NCI-H2107 treated with DMSO at 0.1 percent for 48 hours (cell line): Measurements from ENCODE around the gene GSK3A.

Experiments used
- DNase-seq: peaks from one replicate; lab custom pipeline; 2025; ENCODE audit not compliant: unreplicated experiment; lab: John Stamatoyannopoulos, UW

Gene GSK3A

DNA sequence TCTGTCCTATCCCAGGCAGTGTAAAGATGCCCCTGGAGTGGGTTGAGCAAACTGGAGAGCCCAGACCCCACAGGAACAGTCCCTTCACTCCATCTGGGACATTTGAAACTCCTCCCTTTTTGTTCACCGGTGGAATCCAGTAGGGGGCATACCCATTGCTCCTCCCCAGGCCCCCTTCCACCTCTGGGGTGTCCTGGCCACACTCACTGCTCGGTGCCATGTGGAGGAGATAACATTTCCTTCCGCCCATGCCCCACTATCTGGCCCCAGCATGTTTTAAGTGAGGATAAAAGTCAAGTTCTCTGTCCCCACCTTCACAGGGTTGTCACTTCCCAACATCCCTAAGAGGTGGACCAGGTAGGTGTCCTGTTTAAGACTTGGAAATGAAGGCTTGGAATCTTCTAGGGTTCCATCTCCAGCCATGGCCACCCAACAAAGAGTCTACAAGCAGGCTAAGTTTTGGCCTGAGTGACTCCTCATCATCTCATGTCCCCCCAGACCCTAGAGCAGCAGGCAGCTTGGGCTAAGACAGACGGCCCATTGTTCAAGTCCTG is 13.0 kb downstream of the GSK3A start:
- no peak for DNase-seq

DNA sequence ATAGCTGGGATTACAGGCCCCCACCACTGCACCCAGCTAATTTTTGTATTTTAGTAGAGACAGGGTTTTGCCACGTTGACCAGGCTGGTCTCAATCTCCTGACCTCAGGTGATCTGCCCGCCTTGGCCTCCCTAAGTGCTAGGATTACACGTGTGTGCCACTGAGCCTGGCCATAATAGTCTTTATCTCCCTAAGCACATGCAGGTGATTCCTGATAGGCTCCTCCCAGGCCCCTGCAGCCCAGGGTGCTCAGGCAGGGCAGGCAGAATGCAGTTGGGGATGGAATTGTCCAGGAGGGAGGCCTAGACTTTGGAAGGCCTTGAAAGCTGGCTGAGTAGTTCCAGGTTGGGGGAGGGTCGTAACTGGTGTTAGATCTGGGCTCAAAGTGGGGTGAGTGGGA is 13.8 kb downstream of the GSK3A start:
- no peak for DNase-seq

DNA sequence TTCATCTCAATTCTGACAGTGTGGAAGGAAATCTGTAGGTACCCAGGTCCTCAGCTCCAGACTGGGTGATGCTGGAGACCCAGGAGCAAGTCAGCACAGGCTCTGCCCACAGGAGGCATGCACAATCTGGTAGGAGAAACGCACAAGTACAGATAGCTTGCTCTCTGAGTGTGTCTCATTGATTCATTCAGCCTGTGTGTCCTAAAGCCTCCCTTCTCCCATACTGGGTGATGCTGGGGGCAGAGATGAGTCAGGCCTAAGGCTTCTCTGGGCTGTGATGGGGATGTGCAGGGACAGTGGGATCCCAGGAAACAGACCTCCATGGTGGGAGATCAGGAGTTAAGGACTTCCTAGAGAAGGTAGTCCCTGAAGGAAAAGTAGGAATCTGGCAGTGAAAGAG is 15.5 kb downstream of the GSK3A start:
- DNase-seq, result no peak

DNA sequence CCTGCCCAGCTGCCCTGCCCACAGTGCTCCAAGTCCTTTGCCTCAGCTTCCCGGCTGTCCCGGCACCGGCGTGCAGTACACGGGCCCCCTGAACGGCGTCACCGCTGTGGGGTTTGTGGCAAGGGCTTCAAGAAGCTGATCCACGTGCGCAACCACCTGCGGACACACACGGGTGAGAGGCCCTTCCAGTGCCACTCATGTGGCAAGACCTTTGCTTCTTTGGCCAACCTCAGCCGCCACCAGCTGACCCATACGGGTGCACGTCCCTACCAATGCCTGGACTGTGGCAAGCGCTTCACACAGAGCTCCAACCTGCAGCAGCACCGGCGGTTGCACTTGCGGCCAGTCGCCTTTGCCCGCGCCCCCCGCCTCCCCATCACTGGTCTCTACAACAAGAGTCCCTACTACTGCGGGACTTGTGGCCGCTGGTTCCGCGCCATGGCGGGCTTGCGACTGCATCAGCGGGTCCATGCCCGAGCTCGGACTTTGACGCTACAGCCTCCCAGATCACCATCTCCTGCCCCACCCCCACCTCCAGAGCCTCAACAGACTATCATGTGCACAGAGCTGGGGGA is 16.6 kb downstream of the GSK3A start:
- DNase-seq, result no peak

DNA sequence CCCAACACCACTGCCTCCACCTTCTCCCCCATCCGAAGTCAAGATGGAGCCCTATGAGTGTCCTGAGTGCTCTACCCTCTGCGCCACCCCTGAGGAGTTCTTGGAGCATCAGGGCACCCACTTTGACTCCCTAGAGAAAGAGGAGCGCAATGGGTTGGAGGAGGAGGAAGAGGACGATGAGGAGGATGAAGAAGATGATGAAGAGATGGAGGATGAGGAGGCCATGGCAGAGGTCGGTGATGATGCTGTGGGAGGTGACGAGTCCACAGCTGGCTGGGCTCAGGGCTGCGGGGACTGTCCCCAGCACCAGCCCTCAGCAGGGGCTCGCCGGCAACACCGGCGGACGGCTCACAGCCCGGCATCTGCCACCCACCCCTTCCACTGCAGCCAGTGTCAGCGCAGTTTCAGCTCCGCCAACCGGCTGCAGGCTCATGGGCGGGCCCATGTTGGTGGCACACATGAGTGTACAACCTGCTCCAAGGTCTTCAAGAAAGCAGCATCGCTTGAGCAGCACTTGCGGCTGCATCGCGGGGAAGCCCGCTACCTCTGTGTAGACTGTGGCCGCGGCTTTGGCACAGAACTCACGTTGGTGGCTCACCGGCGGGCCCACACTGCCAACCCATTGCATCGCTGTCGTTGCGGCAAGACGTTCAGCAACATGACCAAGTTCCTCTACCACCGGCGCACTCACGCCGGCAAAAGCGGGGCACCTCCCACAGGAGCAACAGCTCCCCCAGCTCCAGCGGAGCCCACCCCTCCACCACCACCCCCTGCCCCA is 17.3 kb downstream of the GSK3A start:
- no peak for DNase-seq

DNA sequence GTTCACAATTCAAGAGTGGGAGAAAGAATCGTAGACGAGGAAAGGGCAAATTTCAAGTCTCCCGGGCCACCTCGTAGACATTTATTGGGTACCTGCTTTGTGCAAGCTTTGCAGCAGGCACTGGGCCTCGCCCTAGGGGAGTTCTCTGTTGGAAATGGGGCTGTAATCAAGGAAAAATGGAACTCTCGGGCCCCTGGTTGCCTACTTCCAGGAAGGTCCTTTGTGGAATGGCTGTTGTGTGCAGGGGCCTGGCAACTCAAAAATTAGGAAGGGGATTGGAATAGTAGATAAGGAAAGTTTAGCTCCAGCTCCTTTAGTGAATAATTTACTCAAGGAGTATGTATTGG is 21.7 kb downstream of the GSK3A start:
- DNase-seq, result no peak

DNA sequence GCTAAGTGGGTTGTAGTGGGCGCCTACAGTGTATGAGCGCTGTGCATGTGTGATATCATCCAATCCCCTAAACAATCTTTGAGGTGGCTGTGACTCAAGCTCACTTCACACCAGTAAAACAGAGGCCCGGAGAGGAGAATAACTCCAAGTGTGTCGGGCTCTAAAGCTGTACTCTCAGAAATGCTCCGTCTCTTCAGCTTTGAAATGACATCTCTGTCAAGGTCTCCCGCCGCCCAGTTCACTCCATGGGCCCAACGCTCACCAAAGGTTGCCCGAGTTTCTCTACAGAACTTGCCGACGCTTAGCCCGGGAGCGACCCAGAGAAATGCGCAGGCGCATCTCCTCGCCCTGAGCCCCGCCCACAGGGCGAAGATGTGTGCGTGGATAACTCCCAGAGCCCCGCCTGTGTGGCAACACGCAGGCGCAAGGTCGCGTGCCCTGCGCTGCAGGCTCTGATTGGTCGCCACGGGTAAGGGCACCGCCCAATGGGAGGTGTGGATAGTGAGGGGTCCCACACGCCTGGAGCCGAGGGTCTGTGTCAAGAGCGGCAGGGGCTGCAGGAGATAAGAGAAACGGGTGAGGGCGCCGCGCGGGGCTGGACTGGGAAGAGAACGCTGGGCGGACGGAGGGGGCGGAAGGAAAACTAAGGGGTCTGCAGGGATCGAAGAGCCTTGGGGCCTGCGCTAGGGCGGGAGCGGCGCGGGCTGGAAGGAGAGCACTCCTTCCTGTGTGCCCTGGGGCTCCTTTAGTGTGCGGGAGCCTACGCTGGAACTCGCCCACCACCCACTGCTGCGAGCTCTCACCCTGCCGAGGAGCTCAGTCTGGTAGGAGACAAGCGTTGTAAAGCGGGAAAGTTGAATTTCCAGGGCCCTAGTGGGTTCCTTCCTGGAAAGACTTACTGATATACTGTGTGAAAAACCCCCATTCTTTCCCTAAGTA is 22.3 kb downstream of the GSK3A start, which contains the start of gene ZNF526:
Gene ZNF526, plus strand, starts transcription at position 501 of the 939 bp plus-strand sequence. CDS start 4,092 bp downstream, outside the sequence.
- DNase-seq, result peak; percentile 88

DNA sequence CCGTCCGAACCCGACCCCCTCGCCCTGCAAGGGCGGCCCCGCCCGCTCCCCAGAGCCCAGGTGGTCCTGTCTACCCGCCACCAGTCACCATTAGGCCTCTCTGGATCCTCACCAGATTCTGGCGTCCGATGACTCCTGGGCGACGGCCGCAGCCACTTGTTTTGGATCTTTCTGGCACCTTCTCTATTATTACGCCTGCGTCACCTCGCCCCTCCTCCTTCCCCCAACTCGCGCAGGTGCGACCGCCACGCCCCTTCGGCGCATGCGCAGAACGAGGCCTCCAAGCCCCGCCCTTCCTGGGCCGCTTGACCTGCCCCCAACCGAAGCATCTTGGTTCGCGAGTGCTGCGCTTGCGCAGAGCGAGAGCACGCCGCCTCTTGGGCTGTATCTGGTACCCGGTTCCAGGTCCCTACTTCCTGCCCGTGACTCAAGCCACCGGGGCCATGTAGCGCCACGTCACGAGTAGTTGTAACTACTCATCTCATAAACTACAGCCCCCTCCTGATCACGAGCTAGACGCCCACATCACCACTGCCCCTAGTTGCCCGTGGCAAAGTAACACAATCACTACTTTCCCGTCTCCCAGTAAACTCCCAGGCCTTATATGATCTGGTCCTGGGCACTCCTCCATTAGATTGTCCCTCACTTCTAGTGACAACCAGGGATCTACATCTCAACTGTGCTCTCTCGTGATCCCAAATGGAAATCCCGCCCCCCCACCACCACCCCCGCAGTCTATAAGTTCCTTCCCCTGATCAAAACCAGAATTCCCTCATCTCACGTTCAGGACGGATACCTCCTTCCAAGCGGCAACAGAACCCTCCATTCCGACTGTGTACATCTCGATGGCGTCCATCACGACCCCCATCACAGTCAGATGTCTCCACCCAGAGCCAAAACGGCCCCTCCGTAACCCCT is 24.6 kb downstream of the GSK3A start, which contains the start of gene DEDD2:
Gene DEDD2, minus strand, starts transcription at position 158 of the 918 bp plus-strand sequence. CDS start 670 bp downstream, outside the sequence.
- DNase-seq, result peak; percentile 88

DNA sequence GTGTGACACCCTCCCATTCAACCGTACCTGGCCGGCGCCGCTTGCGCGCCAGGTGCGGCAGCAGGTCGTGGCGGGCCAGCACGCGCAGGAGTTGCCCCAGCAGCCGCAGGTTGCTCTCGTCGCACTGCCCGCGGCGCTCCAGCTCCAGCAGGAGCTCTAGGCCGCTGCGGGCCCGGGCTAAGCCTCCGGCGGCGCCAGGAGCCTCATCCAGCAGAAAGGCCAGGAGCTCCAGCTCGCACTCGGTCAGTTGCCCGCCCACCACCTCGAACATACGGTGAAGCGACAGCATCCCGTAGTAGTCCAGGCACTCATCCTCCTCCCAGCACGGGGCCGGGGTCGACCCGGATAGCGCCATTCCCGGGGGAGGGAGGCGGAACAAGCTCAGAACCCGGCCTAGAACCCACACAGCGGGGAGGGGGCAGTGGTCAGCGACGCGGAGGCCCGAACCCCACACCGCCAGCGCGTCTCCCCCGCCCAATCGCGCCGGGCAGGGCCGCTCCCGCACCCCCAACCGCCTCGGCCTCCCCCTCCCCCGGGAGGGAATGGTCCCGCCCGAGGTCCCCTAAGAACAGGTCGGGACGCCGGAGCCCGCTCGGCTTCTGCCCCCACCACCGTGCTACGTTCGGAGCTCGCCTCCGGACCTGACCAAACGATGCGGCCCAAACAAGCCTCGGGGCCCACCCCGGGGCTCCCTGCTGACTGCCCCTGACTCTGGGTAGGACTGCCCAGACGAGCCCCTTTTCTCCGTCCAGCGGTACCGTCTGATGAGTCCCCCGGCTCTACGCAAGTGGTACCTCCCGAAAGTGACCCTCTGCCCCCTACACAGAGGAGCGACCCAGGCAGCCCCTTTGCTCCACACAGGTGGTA is 25.5 kb downstream of the GSK3A start:
- no peak for DNase-seq

DNA sequence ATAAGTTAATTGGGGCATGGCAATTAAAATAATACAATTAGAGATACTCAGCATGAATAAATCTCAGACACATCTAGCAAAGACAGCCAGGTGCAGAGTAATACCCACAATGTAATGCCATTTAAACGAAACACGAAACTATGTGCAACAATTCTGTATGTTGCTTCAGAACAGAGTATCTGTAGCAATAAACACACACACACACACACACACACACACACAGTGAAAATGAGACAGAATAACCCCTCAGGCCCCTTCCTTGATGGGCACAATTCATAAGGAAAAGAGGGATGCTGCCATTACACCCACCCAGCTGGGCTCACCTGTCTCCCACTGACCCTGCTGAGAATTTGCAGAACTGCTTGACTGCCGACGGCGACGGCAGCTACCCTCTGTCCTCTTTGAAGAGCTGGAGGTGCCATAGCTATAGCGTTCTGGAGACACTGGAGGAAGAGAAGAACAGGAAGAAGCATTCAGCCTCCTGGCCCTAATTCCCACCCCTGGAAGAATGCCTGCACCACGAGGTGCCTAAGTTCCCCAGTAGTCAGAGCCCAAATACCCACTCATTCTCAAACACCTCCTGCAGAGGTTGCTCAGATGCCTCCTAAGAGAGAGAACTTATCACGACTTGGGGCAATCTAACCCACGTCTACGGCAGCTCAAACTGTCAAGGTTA is 27.5 kb downstream of the GSK3A start:
- no peak for DNase-seq

DNA sequence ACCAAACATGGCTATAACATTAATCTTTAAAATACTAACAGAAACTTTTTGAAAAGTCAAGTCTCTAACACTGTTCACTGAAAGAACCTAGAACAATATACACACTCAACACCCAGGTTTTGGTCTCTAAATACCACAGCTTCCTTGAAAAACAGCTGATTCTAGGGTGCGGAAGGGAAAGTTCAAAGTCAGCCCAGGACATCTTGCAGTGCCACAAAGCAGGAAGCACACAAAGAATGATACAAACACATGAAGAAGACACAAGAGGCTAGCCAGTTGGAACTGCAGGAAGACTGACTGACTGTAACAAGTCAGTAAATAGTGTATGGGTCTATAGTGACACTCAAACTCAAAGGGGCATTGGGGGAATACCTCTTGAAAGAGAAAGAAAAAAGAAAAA is 29.5 kb downstream of the GSK3A start:
- DNase-seq, result no peak

DNA sequence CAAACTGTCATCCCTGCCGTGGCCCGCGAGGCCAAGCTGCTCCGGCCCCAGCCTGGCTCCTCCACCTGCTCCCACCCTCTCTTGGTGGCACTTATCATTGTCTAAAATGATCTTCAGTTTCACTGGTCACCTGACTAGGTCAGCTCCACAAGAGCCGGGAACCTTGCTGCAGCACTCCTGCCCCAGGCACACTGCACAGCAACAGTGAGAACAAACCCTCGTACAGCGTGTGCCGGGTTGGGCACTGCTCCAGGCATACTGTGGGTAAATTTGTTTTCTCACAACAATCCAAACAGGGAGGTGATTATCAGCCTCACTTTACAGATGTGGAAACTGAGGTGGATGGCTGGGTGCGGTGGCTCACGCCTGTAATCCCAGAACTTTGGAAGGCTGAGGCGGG is 33.8 kb downstream of the GSK3A start:
- DNase-seq, result peak; percentile 10

DNA sequence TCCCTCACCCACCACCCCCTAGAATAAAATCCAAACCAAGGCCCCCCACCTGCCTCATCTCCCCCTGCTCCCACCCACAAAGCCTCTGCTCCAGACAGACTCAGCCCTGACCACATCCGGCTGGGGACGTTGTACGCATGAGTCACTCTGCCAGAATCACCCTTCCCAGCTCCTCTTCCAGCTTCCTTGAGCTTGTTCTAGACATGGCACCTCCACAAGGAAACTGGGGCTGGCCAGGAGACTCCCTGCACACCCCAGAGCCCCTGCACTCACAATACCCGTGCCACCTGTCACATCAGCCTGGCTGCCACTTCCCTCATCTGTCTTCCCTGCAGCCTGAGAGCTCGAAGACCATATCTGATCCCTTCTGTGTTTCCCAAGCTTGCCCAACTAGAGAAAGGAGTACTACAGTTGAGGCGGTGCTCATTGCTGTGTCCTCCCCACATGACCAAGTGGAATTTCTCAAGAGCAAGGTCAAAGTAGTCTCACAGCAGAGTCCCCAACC is 34.6 kb downstream of the GSK3A start:
- no peak for DNase-seq

DNA sequence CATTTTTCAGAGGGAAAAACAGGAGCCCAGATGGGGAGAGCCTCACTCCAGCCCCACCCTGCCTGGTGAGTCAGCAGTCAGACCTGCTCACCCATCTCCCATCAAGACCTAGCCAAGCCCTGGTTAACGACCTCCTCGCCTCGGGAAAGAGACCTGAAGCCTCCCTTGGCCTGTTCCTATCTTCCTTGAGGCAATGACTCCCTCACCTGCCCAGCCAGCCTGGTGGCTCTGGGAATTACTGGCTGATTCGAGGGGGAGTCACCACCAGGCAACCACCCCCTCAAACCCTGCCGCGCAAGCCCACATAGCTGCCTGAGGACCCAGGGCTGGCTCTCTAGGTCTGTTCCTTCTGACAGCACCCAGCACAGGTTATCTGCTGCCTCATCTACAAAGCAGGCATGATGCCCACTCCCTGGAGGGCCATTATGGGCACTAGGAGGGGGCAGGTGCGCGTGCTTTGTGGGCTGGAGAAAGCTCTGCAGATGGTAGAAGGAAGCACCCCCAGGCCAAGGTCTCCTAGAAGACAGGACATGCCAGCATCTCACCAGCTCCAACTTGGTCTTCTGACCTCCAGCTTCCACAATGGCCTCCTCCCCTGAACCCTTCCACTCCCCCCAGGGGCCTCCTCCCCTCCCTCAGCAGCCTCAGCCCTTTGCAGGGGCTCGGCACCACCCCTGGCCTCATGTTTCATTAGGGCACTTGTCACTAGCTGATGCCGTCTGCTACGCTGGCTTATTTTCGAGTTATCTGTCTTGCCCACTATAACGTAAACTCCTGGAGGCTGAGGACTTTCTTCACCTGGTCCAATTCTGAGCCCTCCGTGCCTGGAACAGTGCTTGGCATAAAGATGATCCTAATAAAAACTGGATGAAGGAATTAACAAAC is 35.3 kb downstream of the GSK3A start:
- no peak for DNase-seq

DNA sequence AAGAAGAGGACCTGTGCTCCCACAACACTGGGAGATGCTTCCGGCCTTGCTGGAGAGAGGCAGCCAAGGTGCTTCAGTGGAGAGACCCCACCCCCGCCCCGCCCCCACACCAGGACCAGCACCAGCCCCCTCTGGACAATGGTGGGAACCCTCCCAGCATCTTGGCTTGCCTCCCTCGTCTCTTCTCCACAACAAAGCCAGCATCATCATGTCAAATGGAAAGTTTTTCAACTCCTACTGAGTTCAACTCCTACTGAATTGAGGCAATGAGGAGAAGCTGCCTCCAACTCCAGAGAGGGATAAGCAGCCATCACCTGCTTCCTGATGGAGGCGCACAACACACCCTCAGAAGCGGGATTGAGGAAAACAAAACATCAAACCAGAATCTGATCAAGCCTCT is 37.7 kb downstream of the GSK3A start:
- DNase-seq, result no peak

DNA sequence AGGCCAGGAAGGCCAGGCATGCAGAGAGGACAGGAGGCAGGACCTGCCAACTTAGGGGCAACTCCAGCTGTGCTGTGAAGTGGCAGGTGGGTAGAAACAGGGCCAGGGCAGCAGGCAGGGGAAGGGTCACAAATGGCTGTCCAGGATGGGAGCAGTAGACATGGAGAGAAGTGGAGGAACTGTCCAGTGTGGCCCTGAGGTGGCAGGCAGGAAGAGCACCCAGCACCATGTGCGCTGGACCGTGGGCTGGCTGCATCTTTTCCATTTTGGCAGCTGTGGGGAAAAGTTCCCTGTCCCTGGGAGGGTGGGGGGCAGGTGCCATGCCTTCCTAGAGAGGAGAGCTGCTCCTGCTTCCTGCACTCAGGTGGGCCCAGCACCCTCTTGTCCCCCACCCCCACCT is 38.7 kb downstream of the GSK3A start:
- DNase-seq, result no peak

DNA sequence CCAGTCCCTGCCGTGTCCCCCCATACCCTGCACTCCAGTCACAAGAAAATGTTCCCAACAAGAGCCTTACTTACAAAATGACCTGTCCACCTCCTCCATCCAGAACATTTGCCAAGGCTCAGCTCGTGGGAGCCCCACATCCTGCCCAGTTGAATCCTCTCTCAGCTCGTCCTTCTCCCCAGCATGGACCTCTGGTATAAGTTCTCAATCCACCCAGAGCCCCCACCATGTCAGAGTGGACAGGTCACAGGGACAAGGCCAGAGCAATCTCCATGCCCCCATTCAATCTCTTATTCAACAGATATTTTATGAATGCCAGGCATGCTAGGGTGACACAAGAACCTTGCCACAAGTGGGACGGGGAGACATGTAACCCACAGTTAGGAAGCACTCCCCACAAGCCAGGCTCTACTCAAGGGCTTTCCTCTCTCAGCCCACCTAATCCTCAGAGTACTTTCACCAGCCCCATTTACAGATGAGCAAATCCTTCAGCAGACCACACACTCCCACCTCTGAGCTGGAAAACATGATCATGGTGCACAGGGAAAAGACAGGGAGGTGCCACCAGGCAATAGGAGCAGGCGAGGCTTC is 40.0 kb downstream of the GSK3A start:
- DNase-seq, result no peak
